RWPE1 (cell line): Measurements from ENCODE around the gene TACR1.

ENCODE experiments used
- CTCF ChIA-PET: fragments of 350-600 bp; sonication (Branson Sonifier 250); formaldehyde crosslinking; extraction: SDS; loops from one replicate; lab custom pipeline; 2021; lab: Yijun Ruan, JAX
- POLR2A ChIA-PET: fragments of 400-600 bp; formaldehyde crosslinking; extraction: SDS; loops from one replicate; lab custom pipeline; 2020; ENCODE audit warnings: antibody characterized with exemption; ENCODE audit not compliant: low non-redundant PET; lab: Yijun Ruan, JAX
- DNase-seq: peaks from one replicate; pipeline ENCODE4 v3.0.0; 2012; ENCODE audit warnings: low spot score
- H3K27ac ChIP-seq: fragments of 450-650 bp; 2 replicates; pipeline ENCODE4 v1.5.1; 2017
- TF ChIP-seq, protein P1 (sequence below): fragments of 450-650 bp; conservative IDR thresholded peaks from 2 replicates; pipeline ENCODE4 v1.5.1; 2017; ENCODE audit warnings: low read depth, mild to moderate bottlenecking

TACR1 gene

DNA sequence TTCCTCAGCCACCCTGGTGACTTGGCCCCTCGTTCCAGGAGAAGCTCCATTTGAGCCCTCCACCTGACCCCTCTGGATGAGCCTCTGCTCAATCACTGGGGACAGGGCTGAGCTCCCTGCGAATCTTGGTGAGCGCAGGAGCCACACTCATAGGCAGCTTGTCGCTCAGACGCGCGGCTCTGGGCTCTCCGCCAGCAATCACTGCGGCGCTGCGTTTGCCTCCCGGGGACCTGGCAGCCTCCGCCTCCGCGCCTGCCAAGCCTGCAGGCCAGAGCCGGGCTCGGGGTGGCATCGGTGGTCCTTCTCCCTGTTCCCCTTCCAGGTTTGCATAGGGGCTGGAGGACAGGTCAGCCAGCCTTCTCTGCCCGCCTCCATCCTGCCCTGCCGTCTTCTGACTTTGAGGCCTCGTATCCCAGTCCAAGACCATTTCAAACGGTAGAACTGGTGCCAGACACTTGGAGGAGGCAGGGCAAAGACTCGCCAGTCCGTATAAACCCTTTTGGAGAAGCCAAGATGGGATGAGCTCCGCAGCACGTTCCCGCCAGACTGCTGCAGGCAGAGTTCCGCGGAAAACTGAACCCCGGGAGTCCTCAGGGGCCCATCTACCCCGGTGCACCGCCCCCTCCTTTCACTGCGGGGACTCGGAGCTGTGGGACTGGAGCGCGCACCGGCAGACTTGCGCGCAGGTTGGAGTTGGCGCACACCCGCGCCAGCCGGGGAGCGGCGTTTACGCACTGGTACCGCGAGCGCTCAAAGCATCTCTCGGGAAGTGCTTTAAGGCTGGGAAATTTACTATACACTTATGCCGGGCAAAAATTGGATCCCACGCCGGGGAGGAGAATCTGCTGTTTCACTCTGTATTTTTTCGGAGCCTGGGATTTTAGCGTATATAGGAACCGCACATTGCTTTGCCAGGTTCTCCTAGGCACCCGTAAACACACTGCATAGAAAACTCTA, 1.1 kb upstream of the TACR1 start:
- ChIA-PET CTCF (interaction anchor here (0.5 to 1.4 kb wide), 5 partner anchors 9 to 440 kb away, joined by 3 to 5 read pairs (median 4); no protein-coding TSS in a partner anchor), POLR2A (no interaction called here)
- peak; percentile 8 for DNase-seq
- H3K27ac ChIP-seq: no peak overlapping the region
- TF ChIP-seq, protein P1, sequence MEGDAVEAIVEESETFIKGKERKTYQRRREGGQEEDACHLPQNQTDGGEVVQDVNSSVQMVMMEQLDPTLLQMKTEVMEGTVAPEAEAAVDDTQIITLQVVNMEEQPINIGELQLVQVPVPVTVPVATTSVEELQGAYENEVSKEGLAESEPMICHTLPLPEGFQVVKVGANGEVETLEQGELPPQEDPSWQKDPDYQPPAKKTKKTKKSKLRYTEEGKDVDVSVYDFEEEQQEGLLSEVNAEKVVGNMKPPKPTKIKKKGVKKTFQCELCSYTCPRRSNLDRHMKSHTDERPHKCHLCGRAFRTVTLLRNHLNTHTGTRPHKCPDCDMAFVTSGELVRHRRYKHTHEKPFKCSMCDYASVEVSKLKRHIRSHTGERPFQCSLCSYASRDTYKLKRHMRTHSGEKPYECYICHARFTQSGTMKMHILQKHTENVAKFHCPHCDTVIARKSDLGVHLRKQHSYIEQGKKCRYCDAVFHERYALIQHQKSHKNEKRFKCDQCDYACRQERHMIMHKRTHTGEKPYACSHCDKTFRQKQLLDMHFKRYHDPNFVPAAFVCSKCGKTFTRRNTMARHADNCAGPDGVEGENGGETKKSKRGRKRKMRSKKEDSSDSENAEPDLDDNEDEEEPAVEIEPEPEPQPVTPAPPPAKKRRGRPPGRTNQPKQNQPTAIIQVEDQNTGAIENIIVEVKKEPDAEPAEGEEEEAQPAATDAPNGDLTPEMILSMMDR: no peak

DNA sequence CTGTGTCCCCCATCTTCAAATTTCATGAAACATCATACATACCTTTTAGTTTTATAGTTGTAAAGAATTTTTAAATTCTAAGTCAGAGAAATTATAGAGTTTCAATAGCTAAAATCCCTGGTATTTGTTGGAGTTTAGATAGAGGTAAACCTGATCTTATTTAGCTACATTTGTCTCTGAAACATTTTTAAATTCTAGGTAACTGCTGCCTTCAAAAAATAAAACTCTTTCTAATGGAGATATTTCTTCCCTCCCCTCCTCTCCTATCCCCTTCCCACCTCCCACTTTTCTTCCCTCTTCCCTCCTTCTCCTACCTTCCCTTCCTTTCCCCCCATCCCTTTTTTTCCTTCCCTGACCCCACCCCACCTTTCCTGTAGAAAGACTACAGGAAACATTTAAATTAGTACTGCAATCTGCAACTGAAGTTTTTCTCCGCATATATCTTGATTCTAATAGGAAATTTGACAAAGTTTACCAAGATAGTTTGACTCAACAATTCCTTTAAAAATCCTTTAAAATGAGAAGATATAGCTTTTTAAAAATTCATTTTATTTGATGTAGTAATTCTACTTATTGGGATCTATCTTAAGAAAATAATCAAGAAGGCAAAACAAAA, 4.1 kb downstream of the TACR1 start:
- CTCF ChIA-PET: interaction anchor here (0.8 kb wide), 1 partner anchor 238 kb away, joined by 4 read pairs; no protein-coding TSS in a partner anchor
- DNase-seq: no peak
- POLR2A ChIA-PET: no interaction called here
- TF ChIP-seq, protein P1: no peak
- no peak overlapping the region for H3K27ac ChIP-seq

DNA sequence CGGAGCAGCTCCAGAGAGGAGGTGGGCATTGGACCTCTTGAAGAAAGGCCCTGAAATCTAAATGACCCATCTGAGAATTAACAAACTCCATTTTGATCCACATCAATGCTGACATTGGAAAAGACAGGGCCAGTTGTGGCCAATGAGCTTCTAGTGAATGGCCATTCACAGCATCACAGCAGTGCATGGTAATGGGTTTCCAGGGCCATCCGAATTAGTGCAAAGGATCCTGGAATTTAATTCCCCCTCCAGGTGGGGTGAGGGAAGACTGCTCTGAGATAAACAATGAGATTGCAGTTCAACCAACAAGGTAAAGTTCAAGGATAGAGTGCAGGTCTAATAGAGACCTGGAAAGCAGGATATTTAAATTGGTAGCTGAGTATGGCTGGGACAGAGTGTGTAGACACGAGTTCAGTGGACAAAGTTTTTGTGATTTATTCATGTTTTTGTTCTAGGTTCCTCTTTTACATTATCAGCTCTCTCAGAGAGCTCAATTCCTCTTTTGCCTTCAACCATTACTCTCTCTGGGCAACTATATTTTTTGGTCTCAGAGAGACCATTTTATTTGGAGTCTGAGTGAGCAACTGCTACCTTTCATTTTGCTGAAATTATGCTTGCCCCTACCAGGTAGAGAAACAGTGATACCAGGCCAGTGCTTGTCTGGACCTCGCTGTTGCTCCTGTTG, 5.0 kb downstream of the TACR1 start:
- H3K27ac ChIP-seq: no peak overlapping the region
- ChIA-PET CTCF (no interaction called here), POLR2A (no interaction called here)
- TF ChIP-seq, protein P1: no peak
- DNase-seq: no peak

DNA sequence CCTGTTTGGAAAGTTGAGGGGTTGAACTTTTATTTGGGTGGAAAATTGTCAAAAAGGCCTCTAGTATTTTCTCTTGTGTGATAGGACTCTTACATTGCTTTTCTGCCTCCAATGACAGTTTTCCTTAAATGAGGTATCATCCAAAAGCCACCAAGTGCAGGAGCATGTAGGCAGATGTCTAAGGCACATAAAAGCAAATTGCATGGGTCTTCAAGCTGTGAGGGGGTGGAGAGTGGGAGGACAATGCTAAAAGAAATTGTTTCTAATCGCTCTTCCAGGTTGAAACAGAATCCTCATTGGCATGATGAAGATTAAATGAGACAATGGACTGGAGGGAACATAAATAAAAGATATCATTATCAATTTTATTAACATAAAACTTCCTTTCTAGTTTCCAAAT, 6.8 kb downstream of the TACR1 start:
- TF ChIP-seq, protein P1: no peak
- no peak for DNase-seq
- ChIA-PET CTCF (no interaction called here), POLR2A (no interaction called here)
- H3K27ac ChIP-seq: no peak overlapping the region

DNA sequence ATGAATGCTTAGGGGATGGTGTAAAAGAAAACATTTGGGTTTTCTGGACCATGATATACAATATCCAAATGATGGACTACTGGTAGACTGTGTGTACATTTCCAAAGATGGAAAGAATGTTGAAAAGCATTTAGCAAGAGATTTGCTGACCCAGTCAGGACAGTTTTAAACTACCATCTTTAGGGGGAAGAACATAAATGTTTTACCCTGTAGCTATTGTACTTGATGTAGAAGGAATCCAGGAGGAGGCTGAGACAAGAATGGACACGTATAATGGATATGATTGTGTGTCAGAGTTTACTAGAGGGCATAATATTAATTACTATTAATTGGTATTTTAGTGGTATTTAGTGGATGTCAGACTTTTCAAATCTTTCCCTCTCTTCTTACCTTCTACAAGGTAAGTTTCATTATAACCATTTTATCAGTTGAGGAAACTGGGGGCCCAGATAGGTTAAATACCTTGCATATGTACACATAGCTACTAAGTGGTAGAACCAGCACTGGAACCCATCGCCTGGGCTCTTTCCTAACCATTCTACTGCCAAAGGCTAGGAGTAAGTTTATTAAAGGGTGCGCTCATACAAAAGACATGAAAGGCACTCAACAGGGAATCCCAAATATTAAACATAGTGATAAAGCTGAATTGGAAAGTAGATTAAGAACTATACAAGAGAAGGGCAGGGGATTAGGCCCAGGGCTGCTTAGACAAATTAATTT, 8.9 kb downstream of the TACR1 start:
- H3K27ac ChIP-seq: no peak overlapping the region

More for the DNA sequence above, 8.9 kb downstream of the TACR1 start:
- ChIA-PET CTCF (no interaction called here), POLR2A (no interaction called here)
- TF ChIP-seq, protein P1: no peak
- peak; percentile 13 for DNase-seq
